LHCN-M2 (cell line): ENCODE results near the gene SELENOP. TPM values are rescaled to one million over a fixed set of nuclear protein-coding genes. Genes with fewer than 3 reads are reported as not detected.

Experiments
- total RNA-seq: library from RNA; depleted of rRNA; stranded (reverse); fragments of >200 nt; gene quantifications from 2 replicates; pipeline ENCODE4 v1.2.3, GENCODE V29; 2014; rRNA removed

The SELENOP gene
- total RNA-seq, 1 experiment from 2014 or later, result 43.2 TPM

Other genes starting within 250 kb of the SELENOP start
- under 0.01 TPM in 1 of 2 replicates, not detected in the other for gene CCDC152, start 55.1 kb downstream of the SELENOP start, total RNA-seq
- 1.7 and 2.6 TPM in 2 replicates for gene ANXA2R, start 228.4 kb upstream of the SELENOP start, total RNA-seq